ENCODE data around the gene CPZ. TPM values are rescaled to one million over a fixed set of nuclear protein-coding genes. Genes with fewer than 3 reads are reported as not detected.

Gene CPZ
- total RNA-seq, 1 donor from 2014 or later = 0.67 TPM

DNA sequence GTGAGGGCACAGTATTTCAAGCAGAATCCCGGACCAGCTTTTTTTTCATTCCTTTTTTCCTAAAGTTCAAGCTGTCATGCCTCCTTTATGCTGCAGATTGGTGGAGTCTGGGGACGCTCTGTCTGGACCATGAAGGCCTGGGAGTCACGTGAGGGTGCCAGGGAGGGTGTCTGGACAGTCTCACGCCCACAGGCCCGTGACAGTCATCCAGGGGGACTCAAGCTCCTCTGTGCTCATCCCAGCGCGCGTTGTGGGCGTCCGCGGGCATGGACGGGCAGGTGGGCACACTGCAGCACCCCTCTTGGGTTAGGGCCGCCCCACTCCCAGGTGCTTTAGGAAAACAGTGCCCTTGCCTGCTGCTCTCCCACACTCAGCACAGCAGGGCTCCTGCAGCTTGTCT lies 4.8 kb downstream of the CPZ start:
- H3K4me3 ChIP-seq (ENCODE audit: low read depth, low read length) = no peak overlapping the region
- H3K27me3 ChIP-seq (ENCODE audit: control insufficient read depth, insufficient read depth, low read length) = peaks cover 26% of the 10 kb centered on the region
- TF ChIP-seq, protein P1, sequence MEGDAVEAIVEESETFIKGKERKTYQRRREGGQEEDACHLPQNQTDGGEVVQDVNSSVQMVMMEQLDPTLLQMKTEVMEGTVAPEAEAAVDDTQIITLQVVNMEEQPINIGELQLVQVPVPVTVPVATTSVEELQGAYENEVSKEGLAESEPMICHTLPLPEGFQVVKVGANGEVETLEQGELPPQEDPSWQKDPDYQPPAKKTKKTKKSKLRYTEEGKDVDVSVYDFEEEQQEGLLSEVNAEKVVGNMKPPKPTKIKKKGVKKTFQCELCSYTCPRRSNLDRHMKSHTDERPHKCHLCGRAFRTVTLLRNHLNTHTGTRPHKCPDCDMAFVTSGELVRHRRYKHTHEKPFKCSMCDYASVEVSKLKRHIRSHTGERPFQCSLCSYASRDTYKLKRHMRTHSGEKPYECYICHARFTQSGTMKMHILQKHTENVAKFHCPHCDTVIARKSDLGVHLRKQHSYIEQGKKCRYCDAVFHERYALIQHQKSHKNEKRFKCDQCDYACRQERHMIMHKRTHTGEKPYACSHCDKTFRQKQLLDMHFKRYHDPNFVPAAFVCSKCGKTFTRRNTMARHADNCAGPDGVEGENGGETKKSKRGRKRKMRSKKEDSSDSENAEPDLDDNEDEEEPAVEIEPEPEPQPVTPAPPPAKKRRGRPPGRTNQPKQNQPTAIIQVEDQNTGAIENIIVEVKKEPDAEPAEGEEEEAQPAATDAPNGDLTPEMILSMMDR (IDR thresholded peaks at IDR 0.05; ENCODE audit: insufficient read depth, low read length, poor library complexity, severe bottlenecking) = no peak
- DNase-seq (ENCODE audit: low read depth) = no peak
- H3K36me3 ChIP-seq (ENCODE audit: control insufficient read depth, insufficient read depth, low read length) = no peaks in the 10 kb centered on the region

DNA sequence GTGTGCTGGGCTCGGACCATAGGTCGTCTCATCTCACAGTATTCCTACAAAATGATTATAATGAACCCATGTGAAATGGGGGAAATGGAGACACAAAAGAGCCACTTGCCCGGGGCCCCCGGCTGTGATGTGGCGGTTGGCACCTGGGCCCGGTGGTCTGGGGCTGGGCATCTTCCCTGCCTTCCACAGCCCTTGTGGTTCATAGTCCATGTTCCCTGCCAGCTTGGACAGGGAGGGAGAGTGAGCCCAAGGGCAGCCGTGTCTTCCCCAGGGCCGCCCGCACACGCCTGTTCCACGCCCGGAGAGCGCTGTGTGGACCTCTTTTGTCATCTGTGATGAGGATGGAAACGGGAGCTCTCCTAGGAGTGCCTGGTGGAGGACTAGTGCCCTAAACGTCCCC lies 5.2 kb downstream of the CPZ start:
- TF ChIP-seq, protein P1 (IDR thresholded peaks at IDR 0.05; ENCODE audit: insufficient read depth, low read length, poor library complexity, severe bottlenecking) = no peak
- Histone ChIP-seq H3K4me3 (ENCODE audit: low read depth, low read length) (no peak overlapping the region), H3K36me3 (ENCODE audit: control insufficient read depth, insufficient read depth, low read length) (no peaks in the 10 kb centered on the region), H3K27me3 (ENCODE audit: control insufficient read depth, insufficient read depth, low read length) (peaks cover 23% of the 10 kb centered on the region)
- no peak for DNase-seq (ENCODE audit: low read depth)

DNA sequence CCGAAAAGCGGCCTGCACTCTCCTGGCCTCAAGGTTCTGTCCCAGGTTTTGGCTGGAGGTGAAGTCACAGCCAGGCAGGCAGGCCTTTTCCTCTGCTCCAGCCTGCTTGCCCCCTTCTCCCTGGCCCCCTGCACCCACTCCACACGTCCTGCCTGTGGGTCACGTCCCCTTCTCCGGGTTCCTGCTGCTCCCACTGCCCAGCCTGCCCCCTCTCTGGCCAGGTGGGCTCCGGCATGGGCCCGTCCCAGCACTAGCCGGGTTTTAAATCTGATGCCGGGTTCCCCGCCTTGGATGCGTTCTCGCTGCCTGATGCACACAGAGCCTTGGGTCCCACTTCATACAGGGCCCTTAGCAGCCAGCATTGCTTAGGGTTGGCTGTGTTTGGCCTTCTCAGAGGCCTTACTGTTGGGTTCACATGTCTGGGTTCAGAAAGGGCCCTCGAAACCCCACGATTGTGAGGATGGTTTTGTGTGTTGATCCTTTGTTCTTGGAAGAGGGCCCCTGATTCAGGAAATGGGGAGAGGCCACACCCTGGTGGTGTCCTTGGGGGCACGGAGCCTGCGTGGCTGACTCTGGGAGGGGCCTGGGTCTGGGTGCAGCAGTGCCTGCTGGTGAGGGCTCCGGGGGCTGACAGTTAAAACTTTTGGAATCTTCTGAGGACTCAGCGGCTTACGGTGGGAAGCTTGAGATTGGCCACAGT lies 6.0 kb downstream of the CPZ start:
- peaks cover 17% of the 10 kb centered on the region for H3K27me3 ChIP-seq (ENCODE audit: control insufficient read depth, insufficient read depth, low read length)
- H3K36me3 ChIP-seq (ENCODE audit: control insufficient read depth, insufficient read depth, low read length) = no peaks in the 10 kb centered on the region
- DNase-seq (ENCODE audit: low read depth) = no peak
- TF ChIP-seq, protein P1 (IDR thresholded peaks at IDR 0.05; ENCODE audit: insufficient read depth, low read length, poor library complexity, severe bottlenecking) = no peak
- no peak overlapping the region for H3K4me3 ChIP-seq (ENCODE audit: low read depth, low read length)

DNA sequence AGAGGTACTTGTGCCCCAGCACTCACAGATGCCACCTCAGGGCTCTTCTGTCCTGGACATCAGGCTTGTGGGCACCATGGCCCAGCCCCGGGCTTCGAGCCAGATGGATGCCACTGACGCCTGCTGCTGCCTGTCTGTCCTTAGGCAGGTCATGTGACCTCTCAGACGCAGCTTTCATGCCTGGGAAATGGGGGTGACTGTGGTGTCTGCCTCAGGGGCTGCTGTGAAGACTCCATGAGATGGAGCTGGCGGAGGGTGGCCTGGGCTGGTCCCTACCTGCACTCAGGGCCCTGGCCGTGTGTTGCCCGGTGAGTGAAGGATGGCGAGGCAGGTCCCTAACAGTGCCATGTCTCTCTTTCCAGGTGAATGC lies 6.5 kb downstream of the CPZ start:
- TF ChIP-seq, protein P1 (IDR thresholded peaks at IDR 0.05; ENCODE audit: insufficient read depth, low read length, poor library complexity, severe bottlenecking) = no peak
- Histone ChIP-seq H3K27me3 (ENCODE audit: control insufficient read depth, insufficient read depth, low read length) (peaks cover 12% of the 10 kb centered on the region), H3K36me3 (ENCODE audit: control insufficient read depth, insufficient read depth, low read length) (no peaks in the 10 kb centered on the region), H3K4me3 (ENCODE audit: low read depth, low read length) (no peak overlapping the region)
- no peak for DNase-seq (ENCODE audit: low read depth)

DNA sequence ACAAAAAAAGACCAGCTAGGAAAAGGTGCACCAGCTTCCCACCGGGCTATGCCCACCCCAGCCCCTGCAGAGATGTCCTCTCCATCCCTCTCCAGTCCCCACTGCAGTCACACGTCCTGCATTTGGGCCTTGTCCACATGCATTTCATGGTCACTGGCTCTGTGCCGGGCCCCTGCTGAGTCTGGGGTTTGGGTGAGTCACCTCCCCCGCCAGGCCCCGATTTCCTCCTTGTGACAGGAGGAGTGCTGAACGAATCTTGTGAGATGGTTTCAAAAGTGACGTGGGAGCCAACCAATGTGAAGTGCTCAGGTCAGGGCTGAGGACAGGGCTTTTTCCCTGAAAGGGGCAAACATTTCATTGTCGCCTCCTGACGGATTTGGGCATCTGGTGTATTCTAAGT lies 7.1 kb downstream of the CPZ start:
- Histone ChIP-seq H3K4me3 (ENCODE audit: low read depth, low read length) (no peak overlapping the region), H3K36me3 (ENCODE audit: control insufficient read depth, insufficient read depth, low read length) (no peaks in the 10 kb centered on the region), H3K27me3 (ENCODE audit: control insufficient read depth, insufficient read depth, low read length) (peaks cover 8% of the 10 kb centered on the region)
- TF ChIP-seq, protein P1 (IDR thresholded peaks at IDR 0.05; ENCODE audit: insufficient read depth, low read length, poor library complexity, severe bottlenecking) = no peak
- DNase-seq (ENCODE audit: low read depth) = peak; percentile 28

DNA sequence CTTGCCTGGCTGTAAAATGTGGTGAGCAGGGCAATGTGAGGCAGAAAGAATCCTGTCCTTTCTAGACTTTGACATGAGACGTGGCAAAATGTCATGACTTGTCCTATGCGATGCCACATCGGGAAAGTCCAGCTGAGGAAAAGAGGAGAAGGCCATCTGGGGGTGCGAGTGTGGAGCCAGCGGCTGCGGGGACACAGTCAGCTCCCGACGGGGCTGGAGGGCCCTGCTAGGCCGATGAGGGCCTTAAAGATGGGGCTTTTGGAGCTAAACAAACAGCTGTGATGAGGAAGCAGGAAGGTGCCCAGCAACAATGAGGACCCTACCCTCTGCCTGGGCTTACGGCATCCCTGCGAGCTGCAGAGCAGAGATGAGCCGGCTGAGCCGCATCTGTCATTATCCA lies 7.7 kb downstream of the CPZ start:
- DNase-seq (ENCODE audit: low read depth) = no peak
- H3K27me3 ChIP-seq (ENCODE audit: control insufficient read depth, insufficient read depth, low read length) = peaks cover 8% of the 10 kb centered on the region
- no peaks in the 10 kb centered on the region for H3K36me3 ChIP-seq (ENCODE audit: control insufficient read depth, insufficient read depth, low read length)
- TF ChIP-seq, protein P1 (IDR thresholded peaks at IDR 0.05; ENCODE audit: insufficient read depth, low read length, poor library complexity, severe bottlenecking) = no peak
- no peak overlapping the region for H3K4me3 ChIP-seq (ENCODE audit: low read depth, low read length)
